GM23248 (cell line): ENCODE results near the gene UNC13A.

ENCODE experiments used
- EZH2 ChIP-seq: fragments of 200-600 bp; sonication (generic); IDR thresholded peaks from 2 replicates; pipeline ENCODE4 v1.6.1; 2018; ENCODE audit warnings: antibody characterized with exemption, mild to moderate bottlenecking; ENCODE audit not compliant: insufficient read depth, poor library complexity, severe bottlenecking
- EZH2phosphoT487 ChIP-seq: fragments of 200-600 bp; sonication (generic); IDR thresholded peaks from 2 replicates; pipeline ENCODE4 v1.6.1; 2018; ENCODE audit warnings: antibody characterized with exemption, moderate library complexity, mild to moderate bottlenecking, low read depth; ENCODE audit not compliant: insufficient read depth

DNA sequence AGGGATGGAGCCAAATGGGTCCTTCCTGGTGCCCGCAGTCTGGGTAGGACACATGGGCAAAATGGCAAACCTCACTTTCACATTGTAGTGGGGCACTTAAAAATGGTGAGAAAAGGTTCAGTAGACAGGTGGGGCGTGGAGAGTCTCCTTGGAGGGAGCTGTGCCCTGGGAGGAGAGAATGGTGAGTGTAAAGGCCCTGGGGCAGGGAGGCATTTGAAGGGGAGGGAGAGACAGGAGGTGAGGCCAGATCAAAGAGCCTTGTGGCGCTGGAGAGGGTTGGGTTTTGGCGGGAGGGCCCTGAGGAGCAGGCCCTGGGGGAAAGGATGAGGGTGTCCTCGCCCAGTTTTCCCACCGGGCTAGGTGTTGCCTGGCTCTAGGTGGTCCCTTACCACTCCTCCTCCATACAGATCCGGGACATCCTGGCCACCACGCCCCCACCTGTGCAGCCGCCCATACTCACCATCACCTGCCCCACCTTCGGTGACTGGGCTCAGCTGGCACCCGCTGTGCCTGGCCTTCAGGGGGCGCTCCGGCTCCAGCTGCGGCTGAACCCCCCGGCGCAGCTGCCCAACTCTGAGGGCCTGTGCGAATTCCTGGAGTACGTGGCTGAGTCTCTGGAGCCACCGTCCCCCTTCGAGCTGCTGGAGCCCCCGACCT, 37.4 kb upstream of the UNC13A start:
- no peak for TF ChIP-seq EZH2
- TF ChIP-seq EZH2phosphoT487, result no peak
